HCT116 (cell line): ENCODE results near the gene THTPA. TPM values are rescaled to one million over a fixed set of nuclear protein-coding genes. Genes with fewer than 3 reads are reported as not detected.

Experiments used
- ATAC-seq: fragments of 200-7000 bp; cut with Tn5 transposase; 2 replicates; pipeline ENCODE4 v1.9.1; 2020; ENCODE audit warnings: mild to moderate bottlenecking, moderate library complexity
- BruUV-seq: library from RNA; stranded (reverse); fragments of 400-500 nt; replicated peaks from 2 replicates; lab custom pipeline; 2021; lab: Mats Ljungman, UMichigan
- CTCF ChIA-PET: fragments of 300-600 bp; sonication (Branson Sonifier 250); formaldehyde crosslinking; loops from one replicate; lab custom pipeline; 2021; ENCODE audit warnings: antibody characterized with exemption; lab: Charles Lee
- POLR2A ChIA-PET: fragments of 300-600, 350-600 bp; sonication (Branson Sonifier 250); formaldehyde crosslinking; loops from one replicate; lab custom pipeline; 2021; ENCODE audit warnings: antibody characterized with exemption; lab: Charles Lee
- RAD21 ChIA-PET, 2 experiments: fragments of 300-600 bp; sonication (Branson Sonifier 250); formaldehyde crosslinking; loops; one replicate each; lab custom pipeline; 2023; ENCODE audit warnings: low total read pairs in 2 of 2; ENCODE audit not compliant: uncharacterized antibody in 2 of 2, unreplicated experiment in 2 of 2, low non-redundant PET in 1 of 2; lab: Charles Lee
- DNase-seq: peaks from one replicate; pipeline ENCODE4 v3.0.0-alpha.2; 2010; ENCODE audit warnings: low read depth, low spot score
- H2AFZ ChIP-seq: fragments of 200-600 bp; shearing (Covaris generic), sonication (generic); 2 replicates; pipeline ENCODE4 v1.6.1; 2017; ENCODE audit warnings: low read depth, mixed run types, mixed read lengths, antibody characterized with exemption, low read length; ENCODE audit not compliant: poor library complexity, severe bottlenecking
- H3K27ac ChIP-seq: 2 replicates; pipeline ENCODE4 v1.5.1; 2012; ENCODE audit warnings: low read depth, low read length
- H3K27me3 ChIP-seq: fragments of 200-600 bp; sonication (generic); 2 replicates; pipeline ENCODE4 v1.6.1; 2016; ENCODE audit warnings: mixed run types, low read length, mixed read lengths; ENCODE audit not compliant: insufficient read depth
- H3K36me3 ChIP-seq, 2 experiments: fragments of 200-500 bp in 1 of 2; fragments of 200-600 bp in 1 of 2; sonication (Bioruptor generic) in 1 of 2; sonication (generic) in 1 of 2; 2 replicates each; pipeline versions ENCODE4 v1.5.1 to v1.6.1; 2014 to 2016; ENCODE audit warnings: low read length in 2 of 2, inconsistent platforms in 1 of 2, mixed read lengths in 1 of 2, mixed run types in 1 of 2; ENCODE audit not compliant: insufficient read depth in 2 of 2, control insufficient read depth in 1 of 2
- H3K4me1 ChIP-seq, 2 experiments: fragments of 200-600 bp in 1 of 2; sonication (generic) in 1 of 2; 2 replicates each; pipeline versions ENCODE4 v1.5.1 to v1.6.1; 2012 to 2017; ENCODE audit warnings: low read length in 2 of 2, inconsistent platforms in 1 of 2, mild to moderate bottlenecking in 1 of 2, mixed read lengths in 1 of 2, mixed run types in 1 of 2, moderate library complexity in 1 of 2; ENCODE audit not compliant: insufficient read depth in 2 of 2, control insufficient read depth in 1 of 2
- H3K4me2 ChIP-seq: fragments of 200-600 bp; sonication (generic); 2 replicates; pipeline ENCODE4 v1.6.1; 2017; ENCODE audit warnings: mixed run types, low read length, mixed read lengths
- H3K4me3 ChIP-seq, 2 experiments: fragments of 200-600 bp in 1 of 2; sonication (generic) in 1 of 2; replicated peaks in 1 of 2; 2 replicates each; pipeline ENCODE4 v1.5.1; 2011 to 2016; ENCODE audit warnings: low read length in 2 of 2, control low read depth in 1 of 2, low read depth in 1 of 2, mild to moderate bottlenecking in 1 of 2, mixed read lengths in 1 of 2, mixed run types in 1 of 2
- H3K79me2 ChIP-seq: fragments of 200-600 bp; sonication (generic); 2 replicates; pipeline ENCODE4 v1.6.1; 2017; ENCODE audit warnings: mild to moderate bottlenecking, mixed run types, low read length, moderate library complexity, mixed read lengths; ENCODE audit not compliant: insufficient read depth
- H3K9ac ChIP-seq: fragments of 200-600 bp; sonication (generic); 2 replicates; pipeline ENCODE4 v1.6.1; 2016; ENCODE audit warnings: low read length, mixed read lengths
- H3K9me2 ChIP-seq: fragments of 200-600 bp; sonication (generic), shearing (Covaris generic); 2 replicates; pipeline ENCODE4 v1.6.1; 2017; ENCODE audit warnings: mixed run types, mild to moderate bottlenecking, moderate library complexity; ENCODE audit not compliant: insufficient read depth
- H3K9me3 ChIP-seq, 2 experiments: fragments of 200-500 bp in 1 of 2; fragments of 200-600 bp in 1 of 2; sonication (Bioruptor generic) in 1 of 2; sonication (generic) in 1 of 2; 2 replicates each; pipeline ENCODE4 v1.6.1; 2014 to 2017; ENCODE audit warnings: low read length in 2 of 2, mixed read lengths in 2 of 2, inconsistent platforms in 1 of 2, low read depth in 1 of 2, mild to moderate bottlenecking in 1 of 2, mixed run types in 1 of 2, moderate library complexity in 1 of 2; ENCODE audit not compliant: control insufficient read depth in 1 of 2, insufficient read depth in 1 of 2
- H4K20me1 ChIP-seq: fragments of 200-600 bp; sonication (generic), shearing (Covaris generic); 2 replicates; pipeline ENCODE4 v1.6.1; 2017; ENCODE audit warnings: mixed run types, mild to moderate bottlenecking, moderate library complexity; ENCODE audit not compliant: insufficient read depth
- CBX3 ChIP-seq: IDR thresholded peaks from 2 replicates; pipeline ENCODE4 v1.6.1; 2012; ENCODE audit warnings: low read depth
- EZH2 ChIP-seq: fragments of 200-600 bp; sonication (generic); IDR thresholded peaks from 2 replicates; pipeline ENCODE4 v1.6.1; 2017; ENCODE audit warnings: antibody characterized with exemption, mixed run types
- EZH2phosphoT487 ChIP-seq: fragments of 200-600 bp; IDR thresholded peaks from 2 replicates; pipeline ENCODE4 v1.6.1; 2018; ENCODE audit warnings: antibody characterized with exemption, borderline replicate concordance
- JUND ChIP-seq: IDR thresholded peaks from 2 replicates; pipeline ENCODE4 v1.6.1; 2012
- POLR2A ChIP-seq: IDR thresholded peaks from 2 replicates; pipeline ENCODE4 v1.7.0; 2011; ENCODE audit warnings: borderline replicate concordance; ENCODE audit not compliant: insufficient read depth, insufficient read length; ENCODE audit errors: extremely low read depth
- POLR2AphosphoS5 ChIP-seq: IDR thresholded peaks from 2 replicates; pipeline ENCODE4 v1.6.1; 2011; ENCODE audit warnings: mild to moderate bottlenecking, low read depth, low read length, moderate library complexity
- RAD21 ChIP-seq: IDR thresholded peaks from 2 replicates; pipeline ENCODE4 v1.6.1; 2012; ENCODE audit warnings: low read depth, mild to moderate bottlenecking
- SP1 ChIP-seq: IDR thresholded peaks from 2 replicates; pipeline ENCODE4 v1.6.1; 2012; ENCODE audit warnings: low read depth
- SRF ChIP-seq: IDR thresholded peaks from 2 replicates; pipeline ENCODE4 v1.6.1; 2012; ENCODE audit warnings: low read depth
- YY1 ChIP-seq: IDR thresholded peaks from 2 replicates; pipeline ENCODE4 v1.6.1; 2011; ENCODE audit warnings: low read length, low read depth, moderate library complexity, mild to moderate bottlenecking; ENCODE audit not compliant: insufficient replicate concordance; ENCODE audit errors: extremely low read depth
- ZFX ChIP-seq: fragments of 450-650 bp; IDR thresholded peaks from 2 replicates; pipeline ENCODE4 v1.6.1; 2017
- ZNF274 ChIP-seq: fragments of 200-500 bp; sonication (Bioruptor generic); IDR thresholded peaks from 2 replicates; pipeline ENCODE4 v1.6.1; 2014; ENCODE audit warnings: mild to moderate bottlenecking, low read depth, low read length, inconsistent platforms
- intact Hi-C: fragments of 100-400 bp; cut with micrococcal nuclease; formaldehyde crosslinking; loops from 2 replicates; pipeline ENCODE4 v1.10.0; 2022
- total RNA-seq: library from RNA; stranded (reverse); gene quantifications from one replicate; pipeline ENCODE4 v1.2.1, GENCODE V29; 2021; ENCODE audit not compliant: unreplicated experiment
- TF ChIP-seq, protein P1 (sequence below): IDR thresholded peaks from 2 replicates; pipeline ENCODE4 v1.6.1; 2012; ENCODE audit warnings: low read depth
- TF ChIP-seq, protein P2 (sequence below): IDR thresholded peaks from 2 replicates; pipeline ENCODE4 v1.6.1; 2011; ENCODE audit warnings: mild to moderate bottlenecking, low read length, moderate library complexity; ENCODE audit not compliant: insufficient replicate concordance; ENCODE audit errors: extremely low read depth
- TF ChIP-seq, protein P3 (sequence below): IDR thresholded peaks from 2 replicates; pipeline ENCODE4 v1.6.1; 2012

Gene THTPA
- total RNA-seq, 1 experiment from 2014 or later: 5.8 TPM

DNA sequence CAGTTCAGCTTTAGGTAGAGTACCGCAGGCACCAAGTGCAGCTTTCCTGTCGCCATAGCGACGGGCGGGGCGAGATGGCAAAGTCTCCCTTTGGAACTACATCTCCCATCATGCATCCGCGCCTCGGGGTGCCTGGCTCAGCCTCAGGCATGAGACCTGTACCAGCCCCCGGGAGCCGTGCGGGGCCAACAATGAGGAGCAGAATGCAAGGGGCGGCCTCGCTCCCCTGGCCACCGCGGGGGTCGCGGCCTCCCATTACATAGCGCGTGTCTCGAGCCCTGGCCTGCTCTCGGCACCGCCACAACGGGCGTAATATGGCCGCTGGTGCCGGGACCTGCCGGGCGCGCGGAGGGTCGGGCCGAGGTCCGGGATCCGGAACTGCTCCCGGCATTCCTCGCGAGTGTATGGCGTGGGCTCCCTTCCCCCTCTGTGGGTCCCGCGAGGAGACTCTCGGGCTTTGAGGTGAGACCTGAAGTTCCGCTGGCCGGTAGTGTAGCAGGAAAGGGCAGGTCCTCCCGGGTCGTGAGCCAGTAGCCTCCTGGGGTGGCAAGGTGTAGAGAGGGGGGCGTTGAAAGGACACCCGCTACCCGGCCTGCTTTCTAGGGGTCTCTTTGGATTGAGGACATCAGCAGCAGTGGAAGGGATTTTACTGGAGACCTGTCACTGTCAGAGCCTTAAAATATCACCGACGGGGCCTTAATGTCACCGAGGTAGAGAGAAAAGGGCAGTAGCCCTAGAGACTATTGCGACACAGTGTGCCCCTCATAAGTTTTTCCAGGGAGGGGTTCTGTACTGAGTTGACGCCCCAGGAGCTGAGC is at the start of gene THTPA (continued):
- TF ChIP-seq SRF (no peak), JUND (no peak), POLR2A (peak; percentile 55)
- TF ChIP-seq, protein P1, sequence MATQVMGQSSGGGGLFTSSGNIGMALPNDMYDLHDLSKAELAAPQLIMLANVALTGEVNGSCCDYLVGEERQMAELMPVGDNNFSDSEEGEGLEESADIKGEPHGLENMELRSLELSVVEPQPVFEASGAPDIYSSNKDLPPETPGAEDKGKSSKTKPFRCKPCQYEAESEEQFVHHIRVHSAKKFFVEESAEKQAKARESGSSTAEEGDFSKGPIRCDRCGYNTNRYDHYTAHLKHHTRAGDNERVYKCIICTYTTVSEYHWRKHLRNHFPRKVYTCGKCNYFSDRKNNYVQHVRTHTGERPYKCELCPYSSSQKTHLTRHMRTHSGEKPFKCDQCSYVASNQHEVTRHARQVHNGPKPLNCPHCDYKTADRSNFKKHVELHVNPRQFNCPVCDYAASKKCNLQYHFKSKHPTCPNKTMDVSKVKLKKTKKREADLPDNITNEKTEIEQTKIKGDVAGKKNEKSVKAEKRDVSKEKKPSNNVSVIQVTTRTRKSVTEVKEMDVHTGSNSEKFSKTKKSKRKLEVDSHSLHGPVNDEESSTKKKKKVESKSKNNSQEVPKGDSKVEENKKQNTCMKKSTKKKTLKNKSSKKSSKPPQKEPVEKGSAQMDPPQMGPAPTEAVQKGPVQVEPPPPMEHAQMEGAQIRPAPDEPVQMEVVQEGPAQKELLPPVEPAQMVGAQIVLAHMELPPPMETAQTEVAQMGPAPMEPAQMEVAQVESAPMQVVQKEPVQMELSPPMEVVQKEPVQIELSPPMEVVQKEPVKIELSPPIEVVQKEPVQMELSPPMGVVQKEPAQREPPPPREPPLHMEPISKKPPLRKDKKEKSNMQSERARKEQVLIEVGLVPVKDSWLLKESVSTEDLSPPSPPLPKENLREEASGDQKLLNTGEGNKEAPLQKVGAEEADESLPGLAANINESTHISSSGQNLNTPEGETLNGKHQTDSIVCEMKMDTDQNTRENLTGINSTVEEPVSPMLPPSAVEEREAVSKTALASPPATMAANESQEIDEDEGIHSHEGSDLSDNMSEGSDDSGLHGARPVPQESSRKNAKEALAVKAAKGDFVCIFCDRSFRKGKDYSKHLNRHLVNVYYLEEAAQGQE: no peak

DNA sequence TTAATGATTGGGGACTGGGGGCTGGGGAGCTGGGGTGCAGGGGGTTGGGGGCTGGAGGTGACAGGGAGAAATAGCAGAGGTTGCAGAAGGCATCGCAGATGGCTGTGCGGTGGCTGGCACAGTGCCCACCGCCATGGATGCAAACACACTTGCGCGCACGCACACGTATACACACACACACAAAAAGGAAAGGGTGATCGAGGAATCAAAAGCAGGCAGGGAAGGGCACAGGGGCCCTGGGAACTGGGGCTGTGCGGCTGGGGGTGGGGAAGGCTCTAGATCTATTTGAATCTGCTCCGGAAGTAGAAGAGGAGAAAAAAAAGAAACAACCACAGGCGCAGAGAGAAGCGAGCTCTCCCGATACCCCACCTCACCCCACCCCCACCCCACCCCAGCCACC is 43.9 kb upstream of the THTPA start:
- no peak overlapping the region for H3K27ac ChIP-seq
- POLR2A ChIA-PET: no interaction called here
- H3K4me3 ChIP-seq: no peak overlapping the region
- H2AFZ ChIP-seq: no peak overlapping the region
- no peaks in the 10 kb centered on the region for H3K9me3 ChIP-seq
- BruUV-seq: no TSS peak
- H4K20me1 ChIP-seq: no peaks in the 10 kb centered on the region
- no peaks in the 10 kb centered on the region for H3K79me2 ChIP-seq
- no peaks in the 10 kb centered on the region for H3K4me1 ChIP-seq
- ATAC-seq: no peak
- intact Hi-C loops: no loop called here
- DNase-seq: no peak
- H3K27me3 ChIP-seq: no peaks in the 10 kb centered on the region
- CTCF ChIA-PET: no interaction called here
- H3K9me2 ChIP-seq: no peaks in the 10 kb centered on the region
- RAD21 ChIA-PET: no interaction called here
- H3K4me2 ChIP-seq: no peak overlapping the region
- H3K9ac ChIP-seq: no peak overlapping the region
- no peaks in the 10 kb centered on the region; a peak in 1 of 4 replicates for H3K36me3 ChIP-seq
- TF ChIP-seq ZFX: no peak
- TF ChIP-seq RAD21: no peak
- no peak for TF ChIP-seq SP1
- TF ChIP-seq, protein P2, sequence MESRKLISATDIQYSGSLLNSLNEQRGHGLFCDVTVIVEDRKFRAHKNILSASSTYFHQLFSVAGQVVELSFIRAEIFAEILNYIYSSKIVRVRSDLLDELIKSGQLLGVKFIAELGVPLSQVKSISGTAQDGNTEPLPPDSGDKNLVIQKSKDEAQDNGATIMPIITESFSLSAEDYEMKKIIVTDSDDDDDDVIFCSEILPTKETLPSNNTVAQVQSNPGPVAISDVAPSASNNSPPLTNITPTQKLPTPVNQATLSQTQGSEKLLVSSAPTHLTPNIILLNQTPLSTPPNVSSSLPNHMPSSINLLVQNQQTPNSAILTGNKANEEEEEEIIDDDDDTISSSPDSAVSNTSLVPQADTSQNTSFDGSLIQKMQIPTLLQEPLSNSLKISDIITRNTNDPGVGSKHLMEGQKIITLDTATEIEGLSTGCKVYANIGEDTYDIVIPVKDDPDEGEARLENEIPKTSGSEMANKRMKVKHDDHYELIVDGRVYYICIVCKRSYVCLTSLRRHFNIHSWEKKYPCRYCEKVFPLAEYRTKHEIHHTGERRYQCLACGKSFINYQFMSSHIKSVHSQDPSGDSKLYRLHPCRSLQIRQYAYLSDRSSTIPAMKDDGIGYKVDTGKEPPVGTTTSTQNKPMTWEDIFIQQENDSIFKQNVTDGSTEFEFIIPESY: no peak
- TF ChIP-seq POLR2A: no peak
- TF ChIP-seq CBX3: no peak
- no peak for TF ChIP-seq YY1
- TF ChIP-seq, protein P1: no peak
- TF ChIP-seq EZH2: no peak
- TF ChIP-seq, protein P3, sequence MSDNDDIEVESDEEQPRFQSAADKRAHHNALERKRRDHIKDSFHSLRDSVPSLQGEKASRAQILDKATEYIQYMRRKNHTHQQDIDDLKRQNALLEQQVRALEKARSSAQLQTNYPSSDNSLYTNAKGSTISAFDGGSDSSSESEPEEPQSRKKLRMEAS: no peak
- TF ChIP-seq EZH2phosphoT487: no peak
- TF ChIP-seq SRF: no peak
- no peak for TF ChIP-seq JUND
- no peak for TF ChIP-seq ZNF274
- TF ChIP-seq POLR2AphosphoS5: no peak
